Ovary (tissue), 9 donors: Measurements from ENCODE around the gene KRT82. TPM values are rescaled to one million over a fixed set of nuclear protein-coding genes. Genes with fewer than 3 reads are reported as not detected.

Source experiments
- DNase-seq, 5 donors: peaks; one replicate each; pipeline ENCODE4 v3.0.0-alpha.2; 2019 to 2020
- H3K27ac ChIP-seq, 2 donors: fragments of 200-600 bp; one replicate each; pipeline versions ENCODE4 v1.5.1 to v1.8.0; 2019 to 2022
- H3K27me3 ChIP-seq: fragments of 200-600 bp; one replicate; pipeline ENCODE4 v1.8.0; 2022
- H3K36me3 ChIP-seq: fragments of 200-600 bp; sonication (generic); one replicate; pipeline ENCODE4 v1.5.1; 2019
- H3K4me1 ChIP-seq: one replicate; pipeline ENCODE4 v1.8.1; 2013; ENCODE audit warnings: mild to moderate bottlenecking, moderate library complexity; ENCODE audit not compliant: insufficient read depth
- H3K4me3 ChIP-seq: fragments of 200-600 bp; sonication (generic); one replicate; pipeline ENCODE4 v1.5.1; 2017
- H3K9me3 ChIP-seq, 2 donors: fragments of 200-600 bp in 1 of 2; sonication (generic) in 1 of 2; one replicate each; pipeline versions ENCODE4 v1.5.1 to v1.8.1; 2013 to 2019; ENCODE audit warnings: mild to moderate bottlenecking in 1 of 2, moderate library complexity in 1 of 2
- CTCF ChIP-seq, 3 donors: fragments of 450-650 bp in 2 of 3; fragments of 200-600 bp in 1 of 3; IDR thresholded peaks; one replicate each; pipeline versions ENCODE4 v1.5.1 to v1.8.0; 2016 to 2022; ENCODE audit warnings: antibody characterized with exemption in 3 of 3, mild to moderate bottlenecking in 1 of 3
- EP300 ChIP-seq: sonication (generic); formaldehyde crosslinking; IDR thresholded peaks from one replicate; pipeline ENCODE4 v1.6.1; 2017; ENCODE audit warnings: antibody characterized with exemption
- POLR2A ChIP-seq: fragments of 450-650 bp; IDR thresholded peaks from one replicate; pipeline ENCODE4 v1.6.1; 2017; ENCODE audit warnings: antibody characterized with exemption, mild to moderate bottlenecking, moderate library complexity
- WGBS, 3 donors: extraction: QIAGEN DNeasy Blood & Tissue Kit in 1 of 3; methylation state at CpG; one replicate each; pipeline versions ENCODE4 v1.1.5 to v1.1.7; 2013 to 2017; 5-methylcytosine and 5-hydroxymethylcytosine counted together
- intact Hi-C, 4 donors: fragments of 100-400 bp; cut with DNase I; formaldehyde crosslinking; loops; one replicate each; pipeline versions ENCODE4 v1.11.0 to v1.15.1; 2022 to 2023
- polyA plus RNA-seq, 2 donors: library from polyadenylated mRNA; stranded (reverse); fragments of 200-250 nt in 1 of 2; fragments of 350-450 nt in 1 of 2; fragmentation: Illumina TruSeq in 1 of 2; extraction: RNeasy Lipid Tissue Mini Kit (QIAGEN cat#74804) in 1 of 2; gene quantifications; one replicate each; pipeline ENCODE4 v1.2.3, GENCODE V29; 2013 to 2014
- total RNA-seq, 7 donors: library from RNA; depleted of rRNA in 2 of 7; stranded (reverse); fragments of >200 nt in 2 of 7; fragmentation: NEBNext Ultra II Directional in 3 of 7; extraction: Animal tissue kit (Norgen Biotek cat#: 25700) in 3 of 7; gene quantifications; one replicate each; pipeline versions ENCODE4 v1.1.0 to v1.2.4, GENCODE V29; 2016 to 2023
- donor health status: DM: no; HTN: no; CAD: no; lungs with moderate emphysema.
- donor health status: DM: no; HTN: no; CAD: no.
- donor health status: Bipolar disorder and iron deficiency.
- donor health status: DM: yes; HTN: yes; CAD: no.
- donor health status: DM: no; HTN: no; CAD: no.
- donor health status: DM: yes; HTN: yes; CAD: no.

The KRT82 gene
- total and polyA plus RNA-seq, 9 donors, result not detected

DNA sequence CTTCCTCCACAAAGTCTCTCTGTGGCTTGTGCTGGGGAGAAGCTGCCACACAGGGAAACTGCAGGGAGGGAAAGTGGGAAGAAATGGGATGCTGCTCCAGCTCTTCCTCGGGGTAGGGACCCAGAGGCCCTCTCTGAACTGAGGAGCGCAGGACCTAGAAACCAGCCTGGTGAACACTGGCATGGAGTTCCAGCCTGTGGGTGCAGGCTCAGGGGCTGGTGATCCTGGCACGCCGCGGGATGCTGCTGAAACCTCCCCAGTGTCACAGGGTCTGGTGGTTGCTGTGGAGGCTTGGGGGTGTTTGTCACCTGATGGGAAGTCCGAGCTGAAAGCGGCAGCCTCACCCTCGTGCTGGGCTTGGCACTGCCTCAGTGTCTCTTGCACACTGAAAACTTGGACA lies 33.3 kb upstream of the KRT82 start:
- Histone ChIP-seq H3K4me3 (no peak overlapping the region), H3K36me3 (no peaks in the 10 kb centered on the region), H3K4me1 (no peaks in the 10 kb centered on the region), H3K9me3 (no peaks in the 10 kb centered on the region), H3K27me3 (no peaks in the 10 kb centered on the region), H3K27ac (no peak overlapping the region)
- no peak for TF ChIP-seq EP300
- no peak for TF ChIP-seq CTCF (IDR thresholded peaks at IDR 0.05)
- no peak for TF ChIP-seq POLR2A
- 75 to 78% (median 76%) methylated on average over 8 of the region's 8 CpGs for WGBS, 3 donors
- intact Hi-C loops, result no loop called here
- DNase-seq, result no peak

- intact Hi-C loops, result no loop called here
These were observed 32.5 kb upstream of the KRT82 start for GRCh38 chr12:52438305-52439301.

DNA sequence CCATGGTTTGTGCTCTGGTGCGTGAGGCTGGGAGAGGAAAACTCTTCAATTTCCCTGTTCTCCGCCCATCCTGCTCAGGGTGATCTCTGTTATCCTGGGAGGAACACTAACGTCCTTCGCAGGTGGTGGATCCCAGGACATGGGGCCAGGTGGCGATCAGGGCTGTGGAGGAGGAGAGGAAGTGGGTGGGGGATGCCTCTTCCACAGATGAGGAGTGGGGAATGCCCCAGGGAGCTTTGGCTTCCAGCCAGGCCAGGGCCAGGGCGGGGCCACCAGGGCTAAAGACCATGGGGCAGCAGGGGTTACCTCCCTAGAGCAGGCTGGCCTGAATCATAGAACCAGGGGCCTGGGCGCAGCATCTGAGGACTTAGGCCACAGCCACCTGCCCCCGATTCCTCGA lies 31.4 kb upstream of the KRT82 start:
- Histone ChIP-seq H3K27ac (no peak overlapping the region), H3K4me3 (no peak overlapping the region), H3K9me3 (no peaks in the 10 kb centered on the region), H3K27me3 (no peaks in the 10 kb centered on the region), H3K4me1 (no peaks in the 10 kb centered on the region), H3K36me3 (no peaks in the 10 kb centered on the region)
- no peak for DNase-seq
- TF ChIP-seq CTCF (IDR thresholded peaks at IDR 0.05) (no peak), POLR2A (no peak), EP300 (no peak)
- 53 to 76% (median 62%) methylated on average over 9 of the region's 9 CpGs for WGBS, 3 donors
- intact Hi-C loops, result no loop called here

More at GRCh38 chr12:52438305-52439301, 32.5 kb upstream of the KRT82 start:
- Histone ChIP-seq H3K9me3 (no peaks in the 10 kb centered on the region), H3K27me3 (no peaks in the 10 kb centered on the region), H3K4me1 (no peaks in the 10 kb centered on the region), H3K27ac (no peak overlapping the region), H3K4me3 (no peak overlapping the region), H3K36me3 (no peaks in the 10 kb centered on the region)
- 74 to 87% (median 74%) methylated on average over 8 of the region's 8 CpGs for WGBS, 3 donors
- no peak for DNase-seq
- TF ChIP-seq CTCF (IDR thresholded peaks at IDR 0.05) (no peak), EP300 (no peak), POLR2A (no peak)

- no peak overlapping the region for H3K27ac ChIP-seq
These were observed 30.8 kb upstream of the KRT82 start for GRCh38 chr12:52436828-52437474.

More at GRCh38 chr12:52436828-52437474, 30.8 kb upstream of the KRT82 start:
- H3K36me3 ChIP-seq, result no peaks in the 10 kb centered on the region
- no peaks in the 10 kb centered on the region for H3K4me1 ChIP-seq
- no peaks in the 10 kb centered on the region for H3K9me3 ChIP-seq
- no peak for TF ChIP-seq EP300
- TF ChIP-seq POLR2A, result no peak
- TF ChIP-seq CTCF (IDR thresholded peaks at IDR 0.05), result no peak
- intact Hi-C loops, result no loop called here
- H3K27me3 ChIP-seq, result no peaks in the 10 kb centered on the region
- DNase-seq, result no peak
- no peak overlapping the region for H3K4me3 ChIP-seq
- 53 to 65% (median 62%) methylated on average over 9 of the region's 9 CpGs for WGBS, 3 donors
